ENCODE measurements around the gene HBG2.

DNA sequence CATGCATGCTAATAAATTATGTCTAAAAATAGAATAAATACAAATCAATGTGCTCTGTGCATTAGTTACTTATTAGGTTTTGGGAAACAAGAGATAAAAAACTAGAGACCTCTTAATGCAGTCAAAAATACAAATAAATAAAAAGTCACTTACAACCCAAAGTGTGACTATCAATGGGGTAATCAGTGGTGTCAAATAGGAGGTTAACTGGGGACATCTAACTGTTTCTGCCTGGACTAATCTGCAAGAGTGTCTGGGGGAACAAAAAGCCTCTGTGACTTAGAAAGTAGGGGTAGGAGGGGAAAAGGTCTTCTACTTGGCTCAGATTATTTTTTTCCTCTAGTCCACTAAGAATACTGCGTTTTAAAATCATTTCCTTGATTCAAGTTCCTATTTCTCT is 26.9 kb downstream of the HBG2 start:
- no peak for TF ChIP-seq CBX5 (IDR thresholded peaks at IDR 0.05; ENCODE audit: low read depth)
- TF ChIP-seq, protein P1, sequence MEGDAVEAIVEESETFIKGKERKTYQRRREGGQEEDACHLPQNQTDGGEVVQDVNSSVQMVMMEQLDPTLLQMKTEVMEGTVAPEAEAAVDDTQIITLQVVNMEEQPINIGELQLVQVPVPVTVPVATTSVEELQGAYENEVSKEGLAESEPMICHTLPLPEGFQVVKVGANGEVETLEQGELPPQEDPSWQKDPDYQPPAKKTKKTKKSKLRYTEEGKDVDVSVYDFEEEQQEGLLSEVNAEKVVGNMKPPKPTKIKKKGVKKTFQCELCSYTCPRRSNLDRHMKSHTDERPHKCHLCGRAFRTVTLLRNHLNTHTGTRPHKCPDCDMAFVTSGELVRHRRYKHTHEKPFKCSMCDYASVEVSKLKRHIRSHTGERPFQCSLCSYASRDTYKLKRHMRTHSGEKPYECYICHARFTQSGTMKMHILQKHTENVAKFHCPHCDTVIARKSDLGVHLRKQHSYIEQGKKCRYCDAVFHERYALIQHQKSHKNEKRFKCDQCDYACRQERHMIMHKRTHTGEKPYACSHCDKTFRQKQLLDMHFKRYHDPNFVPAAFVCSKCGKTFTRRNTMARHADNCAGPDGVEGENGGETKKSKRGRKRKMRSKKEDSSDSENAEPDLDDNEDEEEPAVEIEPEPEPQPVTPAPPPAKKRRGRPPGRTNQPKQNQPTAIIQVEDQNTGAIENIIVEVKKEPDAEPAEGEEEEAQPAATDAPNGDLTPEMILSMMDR (IDR thresholded peaks at IDR 0.05 in 2 of 3, conservative IDR thresholded peaks at IDR 0.05 in 1 of 3; ENCODE audit: control insufficient read depth in 2 of 3, extremely low read depth in 1 of 3, insufficient read depth in 1 of 3, low read depth in 3 of 3, low read length in 3 of 3): no peak
- TF ChIP-seq, protein P2, sequence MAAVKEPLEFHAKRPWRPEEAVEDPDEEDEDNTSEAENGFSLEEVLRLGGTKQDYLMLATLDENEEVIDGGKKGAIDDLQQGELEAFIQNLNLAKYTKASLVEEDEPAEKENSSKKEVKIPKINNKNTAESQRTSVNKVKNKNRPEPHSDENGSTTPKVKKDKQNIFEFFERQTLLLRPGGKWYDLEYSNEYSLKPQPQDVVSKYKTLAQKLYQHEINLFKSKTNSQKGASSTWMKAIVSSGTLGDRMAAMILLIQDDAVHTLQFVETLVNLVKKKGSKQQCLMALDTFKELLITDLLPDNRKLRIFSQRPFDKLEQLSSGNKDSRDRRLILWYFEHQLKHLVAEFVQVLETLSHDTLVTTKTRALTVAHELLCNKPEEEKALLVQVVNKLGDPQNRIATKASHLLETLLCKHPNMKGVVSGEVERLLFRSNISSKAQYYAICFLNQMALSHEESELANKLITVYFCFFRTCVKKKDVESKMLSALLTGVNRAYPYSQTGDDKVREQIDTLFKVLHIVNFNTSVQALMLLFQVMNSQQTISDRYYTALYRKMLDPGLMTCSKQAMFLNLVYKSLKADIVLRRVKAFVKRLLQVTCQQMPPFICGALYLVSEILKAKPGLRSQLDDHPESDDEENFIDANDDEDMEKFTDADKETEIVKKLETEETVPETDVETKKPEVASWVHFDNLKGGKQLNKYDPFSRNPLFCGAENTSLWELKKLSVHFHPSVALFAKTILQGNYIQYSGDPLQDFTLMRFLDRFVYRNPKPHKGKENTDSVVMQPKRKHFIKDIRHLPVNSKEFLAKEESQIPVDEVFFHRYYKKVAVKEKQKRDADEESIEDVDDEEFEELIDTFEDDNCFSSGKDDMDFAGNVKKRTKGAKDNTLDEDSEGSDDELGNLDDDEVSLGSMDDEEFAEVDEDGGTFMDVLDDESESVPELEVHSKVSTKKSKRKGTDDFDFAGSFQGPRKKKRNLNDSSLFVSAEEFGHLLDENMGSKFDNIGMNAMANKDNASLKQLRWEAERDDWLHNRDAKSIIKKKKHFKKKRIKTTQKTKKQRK (IDR thresholded peaks at IDR 0.05; ENCODE audit: low read depth, low read length): no peak
- TF ChIP-seq NFYB (IDR thresholded peaks at IDR 0.05; ENCODE audit: insufficient read depth, low read depth, low read length): no peak
- TF ChIP-seq POLR2AphosphoS5 (IDR thresholded peaks at IDR 0.05; ENCODE audit: low read length): no peak
- TF ChIP-seq, protein P3, sequence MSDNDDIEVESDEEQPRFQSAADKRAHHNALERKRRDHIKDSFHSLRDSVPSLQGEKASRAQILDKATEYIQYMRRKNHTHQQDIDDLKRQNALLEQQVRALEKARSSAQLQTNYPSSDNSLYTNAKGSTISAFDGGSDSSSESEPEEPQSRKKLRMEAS (IDR thresholded peaks at IDR 0.05; ENCODE audit: low read depth, low read length): no peak
- TF ChIP-seq YY1 (IDR thresholded peaks at IDR 0.05; ENCODE audit: low read depth, low read length): no peak
- TF ChIP-seq FOXK2 (IDR thresholded peaks at IDR 0.05): no peak

Data from GM12878 (cell line).